ENCODE results near the gene NDST1. TPM values are rescaled to one million over a fixed set of nuclear protein-coding genes. Genes with fewer than 3 reads are reported as not detected.

The NDST1 gene
- polyA plus RNA-seq, 4 donors = 7.4 to 44.5 (median 21.0) TPM

GRCh38 chr5:150577378-150578139 lies 69.6 kb downstream of the NDST1 start:
- FAIRE-seq (no peak), DNase-seq (no peak)
- H3K27ac ChIP-seq (ENCODE audit: low read depth in 1 of 3, low read length in 2 of 3) = no peak overlapping the region
- H3K36me3 ChIP-seq (ENCODE audit: control insufficient read depth in 3 of 3, insufficient read depth in 2 of 3, low read depth in 1 of 3, low read length in 3 of 3) = no peaks in the 10 kb centered on the region
- no peaks in the 10 kb centered on the region for H3K27me3 ChIP-seq (ENCODE audit: control insufficient read depth in 3 of 3, insufficient read depth in 3 of 3, low read length in 3 of 3)
- H3K9me3 ChIP-seq (ENCODE audit: control insufficient read depth in 2 of 2, insufficient read depth in 1 of 2, low read depth in 1 of 2, low read length in 1 of 2) = peaks cover 0 to 3% of the 10 kb centered on the region in 2 donors
- peaks cover 0 to 50% (median 17%) of the 10 kb centered on the region in 3 donors for H3K4me1 ChIP-seq (ENCODE audit: control insufficient read depth in 3 of 3, insufficient read depth in 2 of 3, low read depth in 1 of 3, low read length in 2 of 3)
- H3K4me3 ChIP-seq (ENCODE audit: low read depth in 1 of 3, low read length in 3 of 3) = no peak overlapping the region
- WGBS, 3 donors = 94 to 96% (median 94%) methylated on average over 10 of the region's 10 CpGs

- peak overlapping the region in 1 of 3 donors; percentile 61 for H3K27ac ChIP-seq (ENCODE audit: low read depth in 1 of 3, low read length in 2 of 3)
- 26 to 67% (median 37%) methylated on average over 11 to 16 of the region's 16 CpGs for WGBS, 3 donors
- peaks cover 0 to 63% (median 23%) of the 10 kb centered on the region in 3 donors for H3K4me1 ChIP-seq (ENCODE audit: control insufficient read depth in 3 of 3, insufficient read depth in 2 of 3, low read depth in 1 of 3, low read length in 2 of 3)
- no peak for FAIRE-seq
- H3K9me3 ChIP-seq (ENCODE audit: control insufficient read depth in 2 of 2, insufficient read depth in 1 of 2, low read depth in 1 of 2, low read length in 1 of 2) = peaks cover 0 to 3% of the 10 kb centered on the region in 2 donors
- H3K36me3 ChIP-seq (ENCODE audit: control insufficient read depth in 3 of 3, insufficient read depth in 2 of 3, low read depth in 1 of 3, low read length in 3 of 3) = no peaks in the 10 kb centered on the region
- DNase-seq = no peak
- no peak overlapping the region for H3K4me3 ChIP-seq (ENCODE audit: low read depth in 1 of 3, low read length in 3 of 3)
- no peaks in the 10 kb centered on the region for H3K27me3 ChIP-seq (ENCODE audit: control insufficient read depth in 3 of 3, insufficient read depth in 3 of 3, low read length in 3 of 3)
Measured at GRCh38 chr5:150578781-150579461, 71.0 kb downstream of the NDST1 start.

GRCh38 chr5:150579462-150580400 lies 71.8 kb downstream of the NDST1 start:
- H3K9me3 ChIP-seq (ENCODE audit: control insufficient read depth in 2 of 2, insufficient read depth in 1 of 2, low read depth in 1 of 2, low read length in 1 of 2) = peaks cover 0 to 3% of the 10 kb centered on the region in 2 donors
- peak overlapping the region; percentile 46 to 93 (median 90) for H3K27ac ChIP-seq (ENCODE audit: low read depth in 1 of 3, low read length in 2 of 3)
- H3K4me3 ChIP-seq (ENCODE audit: low read depth in 1 of 3, low read length in 3 of 3) = no peak overlapping the region
- H3K27me3 ChIP-seq (ENCODE audit: control insufficient read depth in 3 of 3, insufficient read depth in 3 of 3, low read length in 3 of 3) = no peaks in the 10 kb centered on the region
- H3K4me1 ChIP-seq (ENCODE audit: control insufficient read depth in 3 of 3, insufficient read depth in 2 of 3, low read depth in 1 of 3, low read length in 2 of 3) = peaks cover 0 to 72% (median 29%) of the 10 kb centered on the region in 3 donors
- DNase-seq = peak; percentile 75 to 91
- FAIRE-seq = no peak
- WGBS, 3 donors = 58 to 79% (median 73%) methylated on average over 11 of the region's 11 CpGs
- H3K36me3 ChIP-seq (ENCODE audit: control insufficient read depth in 3 of 3, insufficient read depth in 2 of 3, low read depth in 1 of 3, low read length in 3 of 3) = no peaks in the 10 kb centered on the region

GRCh38 chr5:150580917-150581316 lies 73.0 kb downstream of the NDST1 start:
- no peak for FAIRE-seq
- DNase-seq = no peak
- H3K27ac ChIP-seq (ENCODE audit: low read depth in 1 of 3, low read length in 2 of 3) = peak overlapping the region in 2 of 3 donors; percentile 53 to 90

GRCh38 chr5:150582241-150583109 lies 74.5 kb downstream of the NDST1 start:
- WGBS, 3 donors = 4 to 20% (median 18%) methylated on average over 18 to 19 of the region's 19 CpGs
- Histone ChIP-seq H3K27me3 (ENCODE audit: control insufficient read depth in 3 of 3, insufficient read depth in 3 of 3, low read length in 3 of 3) (no peaks in the 10 kb centered on the region), H3K9me3 (ENCODE audit: control insufficient read depth in 2 of 2, insufficient read depth in 1 of 2, low read depth in 1 of 2, low read length in 1 of 2) (no peaks in the 10 kb centered on the region), H3K36me3 (ENCODE audit: control insufficient read depth in 3 of 3, insufficient read depth in 2 of 3, low read depth in 1 of 3, low read length in 3 of 3) (no peaks in the 10 kb centered on the region), H3K27ac (ENCODE audit: low read depth in 1 of 3, low read length in 2 of 3) (peak overlapping the region; percentile 13 to 90 (median 85)), H3K4me1 (ENCODE audit: control insufficient read depth in 3 of 3, insufficient read depth in 2 of 3, low read depth in 1 of 3, low read length in 2 of 3) (peaks cover 6 to 70% (median 25%) of the 10 kb centered on the region in 3 donors), H3K4me3 (ENCODE audit: low read depth in 1 of 3, low read length in 3 of 3) (peak overlapping the region in 2 of 3 donors; percentile 4 to 16)
- FAIRE-seq (no peak), DNase-seq (peak; percentile 90 to 92)

More at GRCh38 chr5:150580917-150581316, 73.0 kb downstream of the NDST1 start:
- H3K27me3 ChIP-seq (ENCODE audit: control insufficient read depth in 3 of 3, insufficient read depth in 3 of 3, low read length in 3 of 3) = no peaks in the 10 kb centered on the region
- no peaks in the 10 kb centered on the region for H3K36me3 ChIP-seq (ENCODE audit: control insufficient read depth in 3 of 3, insufficient read depth in 2 of 3, low read depth in 1 of 3, low read length in 3 of 3)
- peaks cover 0 to 3% of the 10 kb centered on the region in 2 donors for H3K9me3 ChIP-seq (ENCODE audit: control insufficient read depth in 2 of 2, insufficient read depth in 1 of 2, low read depth in 1 of 2, low read length in 1 of 2)
- 74 to 81% (median 76%) methylated on average over 3 of the region's 3 CpGs for WGBS, 3 donors
- no peak overlapping the region for H3K4me3 ChIP-seq (ENCODE audit: low read depth in 1 of 3, low read length in 3 of 3)
- H3K4me1 ChIP-seq (ENCODE audit: control insufficient read depth in 3 of 3, insufficient read depth in 2 of 3, low read depth in 1 of 3, low read length in 2 of 3) = peaks cover 6 to 74% (median 30%) of the 10 kb centered on the region in 3 donors

GRCh38 chr5:150583541-150584225 lies 75.8 kb downstream of the NDST1 start:
- Histone ChIP-seq H3K4me1 (ENCODE audit: control insufficient read depth in 3 of 3, insufficient read depth in 2 of 3, low read depth in 1 of 3, low read length in 2 of 3) (peaks cover 6 to 81% (median 27%) of the 10 kb centered on the region in 3 donors), H3K9me3 (ENCODE audit: control insufficient read depth in 2 of 2, insufficient read depth in 1 of 2, low read depth in 1 of 2, low read length in 1 of 2) (no peaks in the 10 kb centered on the region), H3K27ac (ENCODE audit: low read depth in 1 of 3, low read length in 2 of 3) (peak overlapping the region in 2 of 3 donors; percentile 86 to 90), H3K27me3 (ENCODE audit: control insufficient read depth in 3 of 3, insufficient read depth in 3 of 3, low read length in 3 of 3) (no peaks in the 10 kb centered on the region), H3K36me3 (ENCODE audit: control insufficient read depth in 3 of 3, insufficient read depth in 2 of 3, low read depth in 1 of 3, low read length in 3 of 3) (no peaks in the 10 kb centered on the region), H3K4me3 (ENCODE audit: low read depth in 1 of 3, low read length in 3 of 3) (no peak overlapping the region)
- DNase-seq (no peak), FAIRE-seq (no peak)
- WGBS, 3 donors = 62 to 73% (median 72%) methylated on average over 9 of the region's 9 CpGs
